ENCODE measurements around the gene FAM120A.

Gene FAM120A

GRCh38 chr9:93450945-93451815 lies at the start of gene FAM120A:
FAM120A (plus strand) TSS chr9:93451685; CDS start chr9:93451916, 231 bp downstream.
- peak within 1 kb of the TSS; percentile 70 for H3K4me3 ChIP-seq (ENCODE audit: low read depth, low read length)
- in situ Hi-C loops (cut with HindIII; ENCODE audit: low sequenced_read_pairs), result no loop called here
- DNase-seq (ENCODE audit: low read depth, low spot score), result peak; percentile 72
- no peak for TF ChIP-seq CTCF (IDR thresholded peaks at IDR 0.05; ENCODE audit: low read depth, low read length)

- no peak overlapping the region for H3K4me3 ChIP-seq (ENCODE audit: low read depth, low read length)
- DNase-seq (ENCODE audit: low read depth, low spot score), result no peak
- TF ChIP-seq CTCF (IDR thresholded peaks at IDR 0.05; ENCODE audit: low read depth, low read length), result no peak
- in situ Hi-C loops (cut with HindIII; ENCODE audit: low sequenced_read_pairs), result no loop called here
These were observed 45.1 kb upstream of the FAM120A start for GRCh38 chr9:93406371-93406770.

GRCh38 chr9:93413530-93413929 lies 38.0 kb upstream of the FAM120A start:
- TF ChIP-seq CTCF (IDR thresholded peaks at IDR 0.05; ENCODE audit: low read depth, low read length), result no peak
- no peak overlapping the region for H3K4me3 ChIP-seq (ENCODE audit: low read depth, low read length)
- in situ Hi-C loops (cut with HindIII; ENCODE audit: low sequenced_read_pairs), result no loop called here
- DNase-seq (ENCODE audit: low read depth, low spot score), result no peak

- H3K4me3 ChIP-seq (ENCODE audit: low read depth, low read length), result no peak overlapping the region
- DNase-seq (ENCODE audit: low read depth, low spot score), result no peak
- in situ Hi-C loops (cut with HindIII; ENCODE audit: low sequenced_read_pairs), result no loop called here
- no peak for TF ChIP-seq CTCF (IDR thresholded peaks at IDR 0.05; ENCODE audit: low read depth, low read length)
These were observed 36.3 kb upstream of the FAM120A start for GRCh38 chr9:93415176-93415690.

GRCh38 chr9:93416530-93417235 lies 34.8 kb upstream of the FAM120A start:
- in situ Hi-C loops (cut with HindIII; ENCODE audit: low sequenced_read_pairs), result no loop called here
- no peak for DNase-seq (ENCODE audit: low read depth, low spot score)
- TF ChIP-seq CTCF (IDR thresholded peaks at IDR 0.05; ENCODE audit: low read depth, low read length), result no peak
- no peak overlapping the region for H3K4me3 ChIP-seq (ENCODE audit: low read depth, low read length)

GRCh38 chr9:93417538-93417937 lies 33.9 kb upstream of the FAM120A start:
- no peak overlapping the region for H3K4me3 ChIP-seq (ENCODE audit: low read depth, low read length)
- no peak for DNase-seq (ENCODE audit: low read depth, low spot score)
- in situ Hi-C loops (cut with HindIII; ENCODE audit: low sequenced_read_pairs), result no loop called here
- TF ChIP-seq CTCF (IDR thresholded peaks at IDR 0.05; ENCODE audit: low read depth, low read length), result no peak
